ENCODE measurements around the gene RGL1. TPM values are rescaled to one million over a fixed set of nuclear protein-coding genes. Genes with fewer than 3 reads are reported as not detected.
A peak's percentile ranks its signal among the peaks of the same experiment; 100 is the strongest.

The RGL1 gene
- total RNA-seq, 6 experiments from 2014 or later: 12.0 to 16.8 (median 14.7) TPM

DNA sequence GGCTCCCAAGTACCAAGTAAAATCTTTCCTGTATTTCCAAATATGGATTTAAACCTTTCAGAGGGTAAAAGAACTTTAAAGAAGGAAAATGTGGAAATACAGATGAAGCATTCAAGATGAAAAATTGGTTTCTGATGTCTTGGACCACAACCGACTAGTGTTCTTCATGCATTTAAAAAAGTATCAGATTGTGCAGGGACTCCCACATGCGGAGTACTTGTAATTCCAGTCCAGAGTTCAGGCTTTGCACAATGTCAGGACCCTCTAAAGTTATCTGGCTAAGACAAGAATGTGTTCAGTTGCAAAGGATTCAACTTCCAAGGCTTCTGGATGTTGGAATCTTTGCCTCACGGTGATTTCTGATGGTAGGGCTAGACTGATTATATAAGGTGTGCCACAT, 66.7 kb downstream of the RGL1 start:
- Mint-ChIP-seq H3K36me3 (ENCODE audit: low read depth) (peaks cover 4% of the 10 kb centered on the region; the same call in 1 of the 2 replicates), H3K4me1 (ENCODE audit: low read depth) (peaks cover 44% of the 10 kb centered on the region), H3K4me3 (no peak overlapping the region; the same call in 1 of the 2 replicates), H3K27ac (peak overlapping the region; percentile 80; the same call in 1 of the 2 replicates), H3K9me3 (no peaks in the 10 kb centered on the region), H3K27me3 (ENCODE audit: insufficient read depth) (no peaks in the 10 kb centered on the region)
- TF ChIP-seq, protein P1, sequence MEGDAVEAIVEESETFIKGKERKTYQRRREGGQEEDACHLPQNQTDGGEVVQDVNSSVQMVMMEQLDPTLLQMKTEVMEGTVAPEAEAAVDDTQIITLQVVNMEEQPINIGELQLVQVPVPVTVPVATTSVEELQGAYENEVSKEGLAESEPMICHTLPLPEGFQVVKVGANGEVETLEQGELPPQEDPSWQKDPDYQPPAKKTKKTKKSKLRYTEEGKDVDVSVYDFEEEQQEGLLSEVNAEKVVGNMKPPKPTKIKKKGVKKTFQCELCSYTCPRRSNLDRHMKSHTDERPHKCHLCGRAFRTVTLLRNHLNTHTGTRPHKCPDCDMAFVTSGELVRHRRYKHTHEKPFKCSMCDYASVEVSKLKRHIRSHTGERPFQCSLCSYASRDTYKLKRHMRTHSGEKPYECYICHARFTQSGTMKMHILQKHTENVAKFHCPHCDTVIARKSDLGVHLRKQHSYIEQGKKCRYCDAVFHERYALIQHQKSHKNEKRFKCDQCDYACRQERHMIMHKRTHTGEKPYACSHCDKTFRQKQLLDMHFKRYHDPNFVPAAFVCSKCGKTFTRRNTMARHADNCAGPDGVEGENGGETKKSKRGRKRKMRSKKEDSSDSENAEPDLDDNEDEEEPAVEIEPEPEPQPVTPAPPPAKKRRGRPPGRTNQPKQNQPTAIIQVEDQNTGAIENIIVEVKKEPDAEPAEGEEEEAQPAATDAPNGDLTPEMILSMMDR (IDR thresholded peaks at IDR 0.05): no peak
- no peak for DNase-seq

DNA sequence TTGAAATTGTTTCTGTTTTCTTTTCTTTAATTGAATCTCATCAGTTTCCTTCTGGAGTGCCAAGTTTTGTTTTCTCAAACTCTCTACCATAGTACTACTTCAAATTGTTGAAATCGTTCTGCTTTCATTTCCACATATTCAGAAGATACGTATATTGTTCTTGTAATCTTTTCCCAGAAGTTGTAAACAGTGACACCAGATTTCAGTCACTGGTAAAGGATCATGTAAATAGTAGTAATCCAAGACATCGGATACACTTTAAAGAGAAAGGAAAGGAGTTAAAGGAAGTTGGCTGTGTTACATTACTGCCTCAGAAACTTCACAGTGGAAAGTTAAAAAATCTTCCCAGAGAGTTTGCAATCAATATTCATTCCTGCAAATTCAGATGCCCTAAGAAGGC, 67.5 kb downstream of the RGL1 start:
- no peak overlapping the region for H3K27ac Mint-ChIP-seq
- peaks cover 52% of the 10 kb centered on the region for H3K4me1 Mint-ChIP-seq (ENCODE audit: low read depth)
- H3K9me3 Mint-ChIP-seq: no peaks in the 10 kb centered on the region
- TF ChIP-seq, protein P1 (IDR thresholded peaks at IDR 0.05): no peak
- peaks cover 4% of the 10 kb centered on the region; the same call in 1 of the 2 replicates for H3K36me3 Mint-ChIP-seq (ENCODE audit: low read depth)
- DNase-seq: no peak
- no peaks in the 10 kb centered on the region for H3K27me3 Mint-ChIP-seq (ENCODE audit: insufficient read depth)
- H3K4me3 Mint-ChIP-seq: no peak overlapping the region

DNA sequence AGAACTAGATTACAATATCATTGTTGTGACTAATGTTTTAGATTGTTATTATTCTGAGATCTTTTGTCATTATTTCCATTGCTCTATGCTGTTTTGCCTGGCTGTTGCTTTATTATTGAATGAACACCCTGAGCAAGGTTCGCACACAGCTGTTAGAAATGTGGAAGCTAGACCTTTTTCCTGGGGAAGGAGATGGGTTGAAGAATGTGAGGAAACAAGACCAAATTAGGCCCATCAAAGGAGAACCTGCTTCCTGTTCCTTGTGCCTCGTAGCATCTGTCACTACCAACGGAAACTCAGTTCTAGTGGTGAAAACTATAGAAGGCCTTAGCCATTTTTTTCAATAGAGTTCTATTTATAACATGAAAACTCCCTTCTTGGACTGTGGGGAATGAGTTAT, 68.7 kb downstream of the RGL1 start:
- DNase-seq: no peak
- H3K27ac Mint-ChIP-seq: no peak overlapping the region
- H3K4me1 Mint-ChIP-seq (ENCODE audit: low read depth): peaks cover 57% of the 10 kb centered on the region
- H3K4me3 Mint-ChIP-seq: no peak overlapping the region
- H3K27me3 Mint-ChIP-seq (ENCODE audit: insufficient read depth): no peaks in the 10 kb centered on the region
- TF ChIP-seq, protein P1 (IDR thresholded peaks at IDR 0.05): no peak
- no peaks in the 10 kb centered on the region for H3K9me3 Mint-ChIP-seq
- H3K36me3 Mint-ChIP-seq (ENCODE audit: low read depth): peaks cover 7% of the 10 kb centered on the region; the same call in 1 of the 2 replicates

DNA sequence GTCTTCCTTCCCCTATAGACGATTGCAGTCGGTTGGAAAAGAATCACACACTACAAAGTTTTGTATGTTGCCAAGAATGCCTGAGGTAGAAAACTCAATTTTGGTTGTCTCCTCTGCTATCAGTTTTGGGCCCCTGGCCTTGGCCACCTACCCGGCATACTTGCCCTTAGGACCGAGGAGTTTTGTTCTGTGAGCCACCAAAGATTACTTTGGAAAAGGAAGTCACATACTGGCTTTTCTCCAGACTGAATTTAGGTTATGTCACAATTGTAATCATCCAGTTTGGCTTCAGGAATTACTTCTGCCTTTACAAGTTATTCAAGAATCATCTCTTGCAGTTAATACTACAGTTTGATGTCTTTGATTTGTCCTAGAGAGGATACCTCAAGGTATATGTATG, 71.4 kb downstream of the RGL1 start:
- peaks cover 7% of the 10 kb centered on the region; the same call in 1 of the 2 replicates for H3K36me3 Mint-ChIP-seq (ENCODE audit: low read depth)
- H3K4me3 Mint-ChIP-seq: 0 out of 2 replicates have a peak overlapping the region, but pooled peaks have one; percentile 79
- no peaks in the 10 kb centered on the region for H3K9me3 Mint-ChIP-seq
- H3K27ac Mint-ChIP-seq: no peak overlapping the region
- H3K4me1 Mint-ChIP-seq (ENCODE audit: low read depth): peaks cover 51% of the 10 kb centered on the region
- TF ChIP-seq, protein P1 (IDR thresholded peaks at IDR 0.05): no peak
- no peaks in the 10 kb centered on the region for H3K27me3 Mint-ChIP-seq (ENCODE audit: insufficient read depth)
- DNase-seq: no peak

DNA sequence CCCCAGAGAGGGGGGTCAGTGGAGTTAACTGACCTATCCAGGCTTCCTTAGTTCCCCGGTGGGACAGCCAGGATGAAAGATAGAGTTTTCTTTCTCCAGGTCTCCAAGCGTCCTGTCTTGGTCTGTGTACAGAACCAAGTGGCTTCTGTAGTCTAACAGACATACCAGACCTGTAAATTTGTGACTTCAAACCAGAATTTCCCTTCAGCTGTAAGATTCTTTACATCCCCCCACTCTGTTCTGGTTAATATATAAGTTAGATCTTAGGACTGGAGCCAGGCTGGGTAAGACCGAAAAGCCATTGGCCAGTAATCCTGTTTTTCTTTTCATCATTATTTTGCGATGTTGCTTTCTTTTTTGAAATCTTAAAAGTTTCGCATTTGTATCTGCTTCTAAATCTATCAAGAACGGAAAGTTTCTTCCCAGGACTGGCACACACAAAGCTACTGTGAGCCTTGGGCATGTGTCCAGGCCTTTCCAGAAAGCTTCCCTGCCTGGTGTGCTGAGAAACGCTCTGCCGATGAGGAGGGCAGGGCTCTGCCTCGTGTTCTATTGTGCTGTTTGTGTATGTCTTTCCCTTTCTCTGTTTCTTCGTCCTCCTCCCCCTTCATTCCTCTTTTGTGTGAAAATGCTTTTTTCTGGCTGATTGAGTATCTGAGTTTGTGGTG, 72.3 kb downstream of the RGL1 start:
- TF ChIP-seq, protein P1 (IDR thresholded peaks at IDR 0.05): no peak
- Mint-ChIP-seq H3K9me3 (no peaks in the 10 kb centered on the region), H3K27me3 (ENCODE audit: insufficient read depth) (no peaks in the 10 kb centered on the region), H3K4me1 (ENCODE audit: low read depth) (peaks cover 53% of the 10 kb centered on the region), H3K27ac (peak overlapping the region; percentile 63), H3K4me3 (peak overlapping the region; percentile 79), H3K36me3 (ENCODE audit: low read depth) (peaks cover 7% of the 10 kb centered on the region; the same call in 1 of the 2 replicates)
- no peak for DNase-seq
